ENCODE results near the gene ARHGAP31.

DNA sequence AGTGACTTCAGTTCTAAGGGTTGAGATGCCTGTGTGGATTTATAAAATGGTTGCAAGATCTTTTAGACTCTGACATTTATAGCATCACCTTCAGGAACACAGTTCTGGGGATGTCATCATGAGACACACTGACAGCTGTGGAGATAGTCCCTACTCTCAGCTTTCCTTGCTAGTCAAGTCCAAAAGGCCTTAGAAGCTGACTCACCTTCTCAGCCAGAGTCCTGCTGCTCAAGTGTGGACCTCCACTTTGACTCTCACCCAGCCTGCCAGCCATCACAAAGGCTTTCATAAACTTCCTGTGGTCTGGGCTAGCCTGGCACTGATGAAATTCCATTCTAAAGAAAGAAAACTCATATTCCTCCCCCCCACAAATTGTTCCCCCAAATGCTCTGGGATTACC is 124.5 kb downstream of the ARHGAP31 start:
- no peak for TF ChIP-seq REST (IDR thresholded peaks at IDR 0.05; ENCODE audit: unreplicated experiment)
- TF ChIP-seq CTCF (conservative IDR thresholded peaks at IDR 0.05; ENCODE audit: low read depth in 2 of 2) = no peak
- no peak for TF ChIP-seq CREB1 (CRISPR knock-in tag; IDR thresholded peaks at IDR 0.05; ENCODE audit: low read depth)
- TF ChIP-seq EZH2 (IDR thresholded peaks at IDR 0.05; ENCODE audit: low read depth, unreplicated experiment) = no peak

All from GM23338 (cell line).